Caki2 (cell line): ENCODE results near the gene HINFP. TPM values are rescaled to one million over a fixed set of nuclear protein-coding genes. Genes with fewer than 3 reads are reported as not detected.

Experiments
- DNase-seq: peaks from one replicate; pipeline ENCODE4 v3.0.0-alpha.2; 2015; ENCODE audit warnings: low read depth
- in situ Hi-C: cut with HindIII; loops from 2 replicates; pipeline ENCODE4 v1.10.0; 2016; ENCODE audit warnings: low sequenced_read_pairs, low pct_unique_long_range_greater_than_20kb, mixed read lengths
- total RNA-seq: library from RNA; depleted of rRNA; stranded (reverse); fragments of >200 nt; shearing (Covaris generic); gene quantifications from 2 replicates; pipeline ENCODE4 v1.2.3, GENCODE V29; 2014; ENCODE audit warnings: low replicate concordance; rRNA removed

HINFP gene
- 7.7 and 11.0 TPM in 2 replicates for total RNA-seq

DNA sequence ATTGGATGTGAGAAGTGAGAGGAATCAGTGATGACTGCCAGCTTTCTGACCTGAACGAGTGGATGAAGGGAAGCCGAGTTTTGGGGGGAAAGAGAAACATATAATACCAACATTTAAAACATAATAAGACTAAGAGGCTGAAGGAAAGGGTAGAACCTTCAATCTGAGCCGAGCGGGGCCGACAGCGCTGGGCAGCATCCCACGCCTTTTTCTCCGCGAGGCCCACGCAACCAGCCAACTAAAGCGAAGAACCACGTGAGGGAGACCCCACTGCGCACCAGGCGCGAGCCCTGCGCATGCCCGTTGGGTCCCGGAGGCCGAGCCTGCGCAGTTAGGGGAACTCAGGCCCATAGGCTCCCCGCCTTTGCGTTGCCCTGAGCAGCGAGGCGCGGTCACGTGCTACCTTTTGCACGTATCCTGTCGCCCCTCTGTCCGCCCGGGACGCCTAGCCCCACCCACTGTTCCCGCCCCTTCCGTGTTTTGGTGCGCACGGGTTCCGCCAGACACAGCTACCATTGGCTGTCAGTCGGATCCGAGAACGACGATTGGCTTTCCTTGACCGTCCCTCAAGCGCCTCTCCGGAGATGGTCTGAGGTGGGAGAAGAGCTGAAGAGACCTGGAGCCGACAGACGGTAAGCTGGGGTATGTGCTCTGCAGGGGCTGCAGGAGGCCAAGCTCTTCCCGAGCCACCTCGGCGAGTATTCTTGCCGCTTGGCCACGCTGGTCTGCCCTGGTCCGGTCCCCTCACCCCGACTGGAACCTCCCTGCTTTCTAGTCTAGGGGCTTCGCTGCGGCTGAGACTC lies at the start of gene HINFP:
Gene HINFP (plus strand): TSS at position 573 of the 803 bp plus-strand sequence. CDS start 5,365 bp downstream, outside the sequence.
- in situ Hi-C loops: loop anchor here (25.0 kb wide), 1 partner anchor 191 kb away; the partner anchor contains the start of gene MCAM

DNA sequence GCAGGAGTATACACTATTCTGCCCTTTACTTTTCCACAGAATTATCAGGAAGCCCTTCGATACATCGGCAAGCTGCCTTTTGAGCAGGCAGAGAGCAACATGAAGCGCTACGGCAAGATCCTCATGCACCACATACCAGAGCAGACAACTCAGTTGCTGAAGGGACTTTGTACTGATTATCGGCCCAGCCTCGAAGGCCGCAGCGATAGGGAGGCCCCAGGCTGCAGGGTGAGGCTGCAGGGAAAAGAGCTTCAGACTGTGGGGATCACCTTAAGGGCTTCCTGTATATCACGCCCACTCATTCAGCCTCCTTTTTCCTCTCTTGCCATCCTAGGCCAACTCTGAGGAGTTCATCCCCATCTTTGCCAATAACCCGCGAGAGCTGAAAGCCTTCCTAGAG lies 43.5 kb upstream of the HINFP start:
- no peak for DNase-seq
- in situ Hi-C loops: no loop called here

More for the DNA sequence above, at the start of gene HINFP:
- peak; percentile 95 for DNase-seq

DNA sequence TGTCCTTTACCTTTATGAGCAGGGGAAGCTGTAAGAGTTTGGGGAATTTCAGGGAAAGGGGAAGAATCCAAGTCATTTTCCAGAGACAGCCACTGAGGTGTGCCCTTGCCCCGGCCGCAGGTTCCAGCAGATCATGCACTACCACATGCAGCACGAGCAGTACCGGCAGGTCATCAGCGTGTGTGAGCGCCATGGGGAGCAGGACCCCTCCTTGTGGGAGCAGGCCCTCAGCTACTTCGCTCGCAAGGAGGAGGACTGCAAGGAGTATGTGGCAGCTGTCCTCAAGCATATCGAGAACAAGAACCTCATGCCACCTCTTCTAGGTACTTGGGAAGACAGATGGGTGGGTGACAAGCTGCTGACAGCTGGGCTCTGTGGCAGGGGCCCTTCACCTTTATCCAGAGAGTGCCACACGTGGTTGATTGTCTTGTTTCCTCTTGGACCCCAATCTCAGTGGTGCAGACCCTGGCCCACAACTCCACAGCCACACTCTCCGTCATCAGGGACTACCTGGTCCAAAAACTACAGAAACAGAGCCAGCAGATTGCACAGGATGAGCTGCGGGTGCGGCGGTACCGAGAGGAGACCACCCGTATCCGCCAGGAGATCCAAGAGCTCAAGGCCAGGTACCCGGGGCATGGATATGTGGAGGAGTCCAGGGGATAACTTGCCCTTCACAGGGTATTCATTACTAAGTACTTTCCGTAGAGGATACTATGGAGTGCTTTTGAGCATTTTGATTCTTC lies 42.5 kb upstream of the HINFP start:
- no peak for DNase-seq
- in situ Hi-C loops: no loop called here

- DNase-seq: no peak
- in situ Hi-C loops: no loop called here
Measured at GRCh38 chr11:119081682-119082260, 39.6 kb upstream of the HINFP start.

DNA sequence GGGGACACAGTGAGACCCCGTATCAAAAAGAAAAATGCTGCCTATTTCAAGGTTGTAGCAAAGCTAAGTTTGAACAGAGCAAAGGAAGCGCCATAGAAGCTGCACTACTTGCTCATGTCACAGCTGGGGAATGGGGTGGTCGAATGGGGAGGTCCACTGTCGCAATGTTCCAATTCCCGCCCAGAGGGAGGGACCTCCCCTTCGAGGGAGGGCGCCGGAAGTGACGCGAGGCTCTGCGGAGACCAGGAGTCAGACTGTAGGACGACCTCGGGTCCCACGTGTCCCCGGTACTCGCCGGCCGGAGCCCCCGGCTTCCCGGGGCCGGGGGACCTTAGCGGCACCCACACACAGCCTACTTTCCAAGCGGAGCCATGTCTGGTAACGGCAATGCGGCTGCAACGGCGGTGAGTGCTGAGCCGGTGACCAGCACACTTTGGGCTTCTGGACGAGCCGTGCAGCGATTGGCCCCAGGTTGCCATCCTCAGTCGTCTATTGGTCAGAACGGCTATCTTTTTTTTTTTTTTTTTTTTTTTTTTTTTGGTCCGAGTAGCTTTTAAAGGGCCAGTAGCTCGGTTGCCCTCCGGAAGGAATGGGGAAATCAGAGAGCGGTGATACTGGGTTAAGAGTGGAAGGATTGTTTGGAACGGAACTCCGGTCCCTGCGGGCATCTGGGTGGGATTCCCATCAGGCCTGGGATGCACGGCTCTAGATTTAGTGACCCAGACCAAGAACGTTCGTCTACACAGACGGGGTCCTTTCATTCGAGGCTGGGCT lies 36.5 kb upstream of the HINFP start, which contains the start of gene HMBS:
Gene HMBS (plus strand): TSS at position 219 of the 774 bp plus-strand sequence. CDS start 153 bp downstream, at position 372.
- peak; percentile 96 for DNase-seq
- in situ Hi-C loops: no loop called here

DNA sequence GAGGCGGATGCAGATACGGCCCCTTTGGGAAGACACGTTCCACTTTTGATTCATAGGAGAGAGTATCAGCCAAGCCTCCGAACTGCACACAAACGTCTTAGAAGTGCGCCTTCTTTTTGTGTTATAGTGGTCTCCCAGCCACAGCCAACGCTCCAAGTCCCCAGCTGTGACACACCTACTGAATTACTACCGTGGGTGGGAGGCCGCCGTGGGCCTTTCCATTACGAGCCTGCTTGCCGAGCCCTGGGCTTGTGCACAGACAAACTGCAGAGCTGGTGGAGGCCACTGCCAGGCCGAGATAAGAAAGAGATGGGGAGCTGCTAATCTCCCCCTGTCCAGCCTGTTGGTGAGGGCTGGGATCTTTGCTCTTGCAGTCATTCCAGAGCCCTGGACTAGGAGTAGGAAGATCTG lies 35.9 kb upstream of the HINFP start:
- in situ Hi-C loops: no loop called here
- DNase-seq: no peak

GRCh38 chr11:119087123-119087522 lies 34.3 kb upstream of the HINFP start:
- no peak for DNase-seq
- in situ Hi-C loops: no loop called here

DNA sequence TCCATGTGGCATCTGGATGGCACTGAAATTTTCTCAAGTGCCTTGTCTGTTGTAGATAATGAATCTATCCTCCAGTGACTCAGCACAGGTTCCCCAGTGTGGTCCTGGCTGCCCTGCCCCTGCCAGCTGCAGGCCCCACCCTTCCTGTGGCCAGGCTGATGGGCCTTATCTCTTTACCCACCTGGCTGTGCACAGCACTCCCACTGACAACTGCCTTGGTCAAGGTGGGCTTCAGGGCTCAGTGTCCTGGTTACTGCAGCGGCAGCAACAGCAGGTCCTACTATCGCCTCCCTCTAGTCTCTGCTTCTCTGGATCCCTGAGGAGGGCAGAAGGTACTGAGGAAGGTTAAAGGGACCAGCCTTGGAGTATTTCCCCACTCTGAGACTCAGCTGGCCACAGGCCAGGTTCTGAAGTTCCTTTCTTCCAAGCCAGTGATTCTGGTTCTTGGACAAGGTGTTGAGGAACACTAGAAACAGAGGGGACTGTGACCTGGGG lies 33.6 kb upstream of the HINFP start:
- in situ Hi-C loops: no loop called here

GRCh38 chr11:119088406-119088805 lies 33.0 kb upstream of the HINFP start:
- DNase-seq: no peak
- in situ Hi-C loops: no loop called here

More for the DNA sequence above, 33.6 kb upstream of the HINFP start:
- DNase-seq: no peak

- in situ Hi-C loops: no loop called here
- DNase-seq: no peak
Measured at GRCh38 chr11:119089319-119089718, 32.1 kb upstream of the HINFP start.

DNA sequence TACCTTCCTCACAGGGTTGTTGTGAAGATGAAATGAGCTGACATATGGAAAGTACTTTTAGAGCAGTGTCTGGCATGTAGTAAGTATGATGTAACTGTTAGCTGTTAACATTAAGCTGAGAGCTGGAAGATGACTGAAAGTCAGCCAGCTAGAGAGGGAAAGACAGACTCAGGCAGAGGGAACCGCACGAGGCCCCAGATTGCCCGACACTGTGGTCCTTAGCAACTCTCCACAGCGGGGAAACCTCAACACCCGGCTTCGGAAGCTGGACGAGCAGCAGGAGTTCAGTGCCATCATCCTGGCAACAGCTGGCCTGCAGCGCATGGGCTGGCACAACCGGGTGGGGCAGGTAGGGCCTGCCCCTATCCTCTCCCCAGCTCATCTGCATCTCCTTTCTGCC lies 30.2 kb upstream of the HINFP start:
- DNase-seq: no peak
- in situ Hi-C loops: no loop called here

- no peak for DNase-seq
- in situ Hi-C loops: no loop called here
Measured at GRCh38 chr11:119091966-119092879, 29.2 kb upstream of the HINFP start.

GRCh38 chr11:119092880-119093842 lies 28.2 kb upstream of the HINFP start:
- DNase-seq: no peak
- in situ Hi-C loops: no loop called here

- peak; percentile 33 for DNase-seq
- in situ Hi-C loops: no loop called here
Measured at GRCh38 chr11:119093942-119094815, 27.2 kb upstream of the HINFP start.

GRCh38 chr11:119094816-119095065 lies 26.6 kb upstream of the HINFP start:
- in situ Hi-C loops: no loop called here
- no peak for DNase-seq
